ENCODE measurements around the gene EML6. TPM values are rescaled to one million over a fixed set of nuclear protein-coding genes. Genes with fewer than 3 reads are reported as not detected.

Gene EML6
- polyA plus RNA-seq, 1 of the 3 experiments (the other 2 are of a cell fraction), result 1.1 TPM

DNA sequence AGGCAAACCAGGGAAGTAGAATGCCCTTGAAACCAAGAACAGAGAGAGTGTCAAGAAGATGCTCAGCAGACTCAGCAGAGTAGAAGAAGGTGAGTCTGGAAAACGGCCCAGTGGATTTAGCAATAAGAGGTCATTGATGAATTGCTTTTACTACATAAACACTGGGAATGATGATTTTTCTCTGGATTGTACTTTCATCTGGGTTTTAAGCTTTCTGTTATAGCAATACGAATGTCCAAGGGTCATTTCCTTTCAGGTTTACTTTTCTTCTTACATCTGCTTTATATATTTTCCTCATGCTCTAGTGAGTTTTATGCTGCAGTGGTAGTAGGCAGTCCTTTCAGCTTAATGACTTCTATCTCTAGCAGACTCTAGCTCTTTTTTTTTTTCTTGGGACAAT, 16.9 kb downstream of the EML6 start (continued):
- no peak for TF ChIP-seq FOXM1 (IDR thresholded peaks at IDR 0.05; ENCODE audit: low read depth)
- TF ChIP-seq RCOR1 (IDR thresholded peaks at IDR 0.05; ENCODE audit: low read length), result no peak
- TF ChIP-seq FOSL2 (IDR thresholded peaks at IDR 0.05; ENCODE audit: borderline replicate concordance, low read depth), result no peak
- no peak for TF ChIP-seq EP300 (IDR thresholded peaks at IDR 0.05; ENCODE audit: borderline replicate concordance in 1 of 2, low read depth in 1 of 2, low read length in 1 of 2)
- no peak for TF ChIP-seq JUND (IDR thresholded peaks at IDR 0.05)

DNA sequence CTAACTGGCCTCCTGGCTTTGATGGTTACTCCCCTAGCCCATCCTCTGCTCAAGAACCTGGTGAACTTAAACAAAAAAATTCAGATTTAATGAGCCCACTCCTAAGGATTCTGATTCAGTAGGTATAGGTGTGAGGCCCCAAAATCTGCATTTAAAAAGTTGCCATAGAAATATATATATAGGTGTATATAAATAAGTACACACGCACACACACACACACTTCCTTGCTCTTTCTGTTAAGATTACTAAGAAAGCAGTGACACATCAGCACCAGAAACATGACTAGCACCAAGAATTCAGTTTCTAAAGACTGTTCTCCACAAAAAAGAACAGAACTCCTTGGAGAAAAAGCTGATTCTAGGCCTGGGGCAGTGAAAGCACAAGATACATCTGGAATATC, 17.8 kb downstream of the EML6 start:
- Histone ChIP-seq H4K20me1 (ENCODE audit: insufficient read depth) (no peaks in the 10 kb centered on the region), H3K27me3 (ENCODE audit: insufficient read depth) (no peaks in the 10 kb centered on the region), H3K4me2 (no peak overlapping the region), H3F3A (replicated peaks; ENCODE audit: insufficient read depth) (no peaks in the 10 kb centered on the region), H3K4me3 (ENCODE audit: low read depth in 2 of 2, low read length in 1 of 2) (no peak overlapping the region), H3K9ac (no peak overlapping the region), H3K4me1 (ENCODE audit: control insufficient read depth in 1 of 2, insufficient read depth in 2 of 2, low read depth in 1 of 2, low read length in 1 of 2) (no peaks in the 10 kb centered on the region), H3K79me2 (ENCODE audit: insufficient read depth) (no peaks in the 10 kb centered on the region), H3K27ac (ENCODE audit: low read depth in 2 of 2, low read length in 1 of 2) (no peak overlapping the region), H3K9me2 (no peaks in the 10 kb centered on the region), H2AFZ (ENCODE audit: low read depth) (no peak overlapping the region), H3K9me3 (no peaks in the 10 kb centered on the region), H3K36me3 (replicated peaks in 1 of 2; ENCODE audit: control insufficient read depth in 1 of 2, insufficient read depth in 2 of 2, low read length in 1 of 2) (no peaks in the 10 kb centered on the region)
- ChIA-PET POLR2A (no interaction called here), CTCF (interaction anchor here (0.6 to 1.8 kb wide), 3 partner anchors 10 to 216 kb away, joined by 3 to 4 read pairs (median 4); no protein-coding TSS in a partner anchor)
- no peak for TF ChIP-seq MXI1 (IDR thresholded peaks at IDR 0.05; ENCODE audit: low read depth, low read length)
- no peak for TF ChIP-seq GATA2 (CRISPR knock-in tag; IDR thresholded peaks at IDR 0.05)
- no peak for TF ChIP-seq POLR2AphosphoS5 (IDR thresholded peaks at IDR 0.05; ENCODE audit: low read depth, low read length)
- no peak for TF ChIP-seq SIN3A (IDR thresholded peaks at IDR 0.05; ENCODE audit: borderline replicate concordance, low read depth, low read length)
- no peak for TF ChIP-seq RAD21 (IDR thresholded peaks at IDR 0.05; ENCODE audit: low read length)
- WGBS (ENCODE audit: low lambda C conversion rate), result 52% methylated on average over 1 of the region's 1 CpG
- no peak for DNase-seq

DNA sequence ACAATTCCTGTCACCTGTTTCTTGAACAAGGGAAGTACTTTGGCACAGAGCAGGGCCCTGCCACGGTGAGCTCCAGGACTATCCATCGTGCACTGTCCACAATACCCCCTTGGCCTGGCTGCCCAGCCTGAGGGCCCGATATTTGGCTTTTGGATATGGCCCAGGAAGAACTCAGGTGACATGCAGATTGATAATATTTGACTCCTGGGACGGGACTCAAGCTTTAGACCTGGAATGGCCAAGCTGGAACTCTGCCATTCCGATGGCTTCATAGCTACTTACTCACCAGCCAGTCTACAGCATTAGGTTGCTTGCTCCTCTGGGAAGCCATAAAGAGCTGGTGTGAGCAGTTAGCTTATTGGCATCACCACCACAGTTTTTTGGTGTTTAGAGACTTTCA, 26.6 kb downstream of the EML6 start:
- WGBS (ENCODE audit: low lambda C conversion rate), result 78% methylated on average over 5 of the region's 5 CpGs
- DNase-seq, result no peak
- Histone ChIP-seq H3K9ac (no peak overlapping the region), H4K20me1 (ENCODE audit: insufficient read depth) (no peaks in the 10 kb centered on the region), H2AFZ (ENCODE audit: low read depth) (no peak overlapping the region), H3K79me2 (ENCODE audit: insufficient read depth) (no peaks in the 10 kb centered on the region), H3K9me2 (no peaks in the 10 kb centered on the region), H3K27ac (ENCODE audit: low read depth in 2 of 2, low read length in 1 of 2) (no peak overlapping the region), H3K36me3 (replicated peaks in 1 of 2; ENCODE audit: control insufficient read depth in 1 of 2, insufficient read depth in 2 of 2, low read length in 1 of 2) (no peaks in the 10 kb centered on the region), H3F3A (replicated peaks; ENCODE audit: insufficient read depth) (no peaks in the 10 kb centered on the region), H3K27me3 (ENCODE audit: insufficient read depth) (no peaks in the 10 kb centered on the region), H3K4me2 (no peak overlapping the region), H3K9me3 (no peaks in the 10 kb centered on the region), H3K4me1 (ENCODE audit: control insufficient read depth in 1 of 2, insufficient read depth in 2 of 2, low read depth in 1 of 2, low read length in 1 of 2) (no peaks in the 10 kb centered on the region; a peak in 1 of 4 replicates), H3K4me3 (ENCODE audit: low read depth in 2 of 2, low read length in 1 of 2) (no peak overlapping the region)
- CTCF ChIA-PET, result no interaction called here
- POLR2A ChIA-PET, result no interaction called here
- TF ChIP-seq FOXJ3 (CRISPR knock-in tag; IDR thresholded peaks at IDR 0.05) (no peak), RCOR1 (IDR thresholded peaks at IDR 0.05; ENCODE audit: low read length) (no peak), CHD2 (IDR thresholded peaks at IDR 0.05; ENCODE audit: low read length, partially characterized antibody) (no peak), GATA2 (CRISPR knock-in tag; IDR thresholded peaks at IDR 0.05) (no peak), SMC3 (IDR thresholded peaks at IDR 0.05; ENCODE audit: low read depth, low read length) (no peak), TAF1 (IDR thresholded peaks at IDR 0.05; ENCODE audit: borderline replicate concordance, low read depth, low read length) (no peak), RAD21 (IDR thresholded peaks at IDR 0.05; ENCODE audit: low read length) (no peak), NFIC (IDR thresholded peaks at IDR 0.05; ENCODE audit: borderline replicate concordance) (no peak), NRF1 (IDR thresholded peaks at IDR 0.05; ENCODE audit: low read depth, low read length) (no peak), JUND (IDR thresholded peaks at IDR 0.05) (no peak), TEAD4 (IDR thresholded peaks at IDR 0.05; ENCODE audit: borderline replicate concordance, insufficient read depth) (no peak), SIN3A (IDR thresholded peaks at IDR 0.05; ENCODE audit: borderline replicate concordance, low read depth, low read length) (no peak)
- TF ChIP-seq, protein P1, sequence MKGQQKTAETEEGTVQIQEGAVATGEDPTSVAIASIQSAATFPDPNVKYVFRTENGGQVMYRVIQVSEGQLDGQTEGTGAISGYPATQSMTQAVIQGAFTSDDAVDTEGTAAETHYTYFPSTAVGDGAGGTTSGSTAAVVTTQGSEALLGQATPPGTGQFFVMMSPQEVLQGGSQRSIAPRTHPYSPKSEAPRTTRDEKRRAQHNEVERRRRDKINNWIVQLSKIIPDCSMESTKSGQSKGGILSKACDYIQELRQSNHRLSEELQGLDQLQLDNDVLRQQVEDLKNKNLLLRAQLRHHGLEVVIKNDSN (IDR thresholded peaks at IDR 0.05; ENCODE audit: borderline replicate concordance, low read depth), result no peak
- TF ChIP-seq, protein P2, sequence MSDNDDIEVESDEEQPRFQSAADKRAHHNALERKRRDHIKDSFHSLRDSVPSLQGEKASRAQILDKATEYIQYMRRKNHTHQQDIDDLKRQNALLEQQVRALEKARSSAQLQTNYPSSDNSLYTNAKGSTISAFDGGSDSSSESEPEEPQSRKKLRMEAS (IDR thresholded peaks at IDR 0.05; ENCODE audit: low read depth), result no peak
- TF ChIP-seq, protein P3, sequence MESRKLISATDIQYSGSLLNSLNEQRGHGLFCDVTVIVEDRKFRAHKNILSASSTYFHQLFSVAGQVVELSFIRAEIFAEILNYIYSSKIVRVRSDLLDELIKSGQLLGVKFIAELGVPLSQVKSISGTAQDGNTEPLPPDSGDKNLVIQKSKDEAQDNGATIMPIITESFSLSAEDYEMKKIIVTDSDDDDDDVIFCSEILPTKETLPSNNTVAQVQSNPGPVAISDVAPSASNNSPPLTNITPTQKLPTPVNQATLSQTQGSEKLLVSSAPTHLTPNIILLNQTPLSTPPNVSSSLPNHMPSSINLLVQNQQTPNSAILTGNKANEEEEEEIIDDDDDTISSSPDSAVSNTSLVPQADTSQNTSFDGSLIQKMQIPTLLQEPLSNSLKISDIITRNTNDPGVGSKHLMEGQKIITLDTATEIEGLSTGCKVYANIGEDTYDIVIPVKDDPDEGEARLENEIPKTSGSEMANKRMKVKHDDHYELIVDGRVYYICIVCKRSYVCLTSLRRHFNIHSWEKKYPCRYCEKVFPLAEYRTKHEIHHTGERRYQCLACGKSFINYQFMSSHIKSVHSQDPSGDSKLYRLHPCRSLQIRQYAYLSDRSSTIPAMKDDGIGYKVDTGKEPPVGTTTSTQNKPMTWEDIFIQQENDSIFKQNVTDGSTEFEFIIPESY (IDR thresholded peaks at IDR 0.05; ENCODE audit: borderline replicate concordance, low read depth), result no peak
- TF ChIP-seq, protein P4, sequence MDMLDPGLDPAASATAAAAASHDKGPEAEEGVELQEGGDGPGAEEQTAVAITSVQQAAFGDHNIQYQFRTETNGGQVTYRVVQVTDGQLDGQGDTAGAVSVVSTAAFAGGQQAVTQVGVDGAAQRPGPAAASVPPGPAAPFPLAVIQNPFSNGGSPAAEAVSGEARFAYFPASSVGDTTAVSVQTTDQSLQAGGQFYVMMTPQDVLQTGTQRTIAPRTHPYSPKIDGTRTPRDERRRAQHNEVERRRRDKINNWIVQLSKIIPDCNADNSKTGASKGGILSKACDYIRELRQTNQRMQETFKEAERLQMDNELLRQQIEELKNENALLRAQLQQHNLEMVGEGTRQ (IDR thresholded peaks at IDR 0.05; ENCODE audit: borderline replicate concordance, low read depth, low read length), result no peak
- TF ChIP-seq, protein P5, sequence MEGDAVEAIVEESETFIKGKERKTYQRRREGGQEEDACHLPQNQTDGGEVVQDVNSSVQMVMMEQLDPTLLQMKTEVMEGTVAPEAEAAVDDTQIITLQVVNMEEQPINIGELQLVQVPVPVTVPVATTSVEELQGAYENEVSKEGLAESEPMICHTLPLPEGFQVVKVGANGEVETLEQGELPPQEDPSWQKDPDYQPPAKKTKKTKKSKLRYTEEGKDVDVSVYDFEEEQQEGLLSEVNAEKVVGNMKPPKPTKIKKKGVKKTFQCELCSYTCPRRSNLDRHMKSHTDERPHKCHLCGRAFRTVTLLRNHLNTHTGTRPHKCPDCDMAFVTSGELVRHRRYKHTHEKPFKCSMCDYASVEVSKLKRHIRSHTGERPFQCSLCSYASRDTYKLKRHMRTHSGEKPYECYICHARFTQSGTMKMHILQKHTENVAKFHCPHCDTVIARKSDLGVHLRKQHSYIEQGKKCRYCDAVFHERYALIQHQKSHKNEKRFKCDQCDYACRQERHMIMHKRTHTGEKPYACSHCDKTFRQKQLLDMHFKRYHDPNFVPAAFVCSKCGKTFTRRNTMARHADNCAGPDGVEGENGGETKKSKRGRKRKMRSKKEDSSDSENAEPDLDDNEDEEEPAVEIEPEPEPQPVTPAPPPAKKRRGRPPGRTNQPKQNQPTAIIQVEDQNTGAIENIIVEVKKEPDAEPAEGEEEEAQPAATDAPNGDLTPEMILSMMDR (IDR thresholded peaks at IDR 0.05), result no peak

Data from SK-N-SH (cell line).